ENCODE results near the gene HMMR. TPM values are rescaled to one million over a fixed set of nuclear protein-coding genes. Genes with fewer than 3 reads are reported as not detected.

HMMR gene
- polyA plus RNA-seq, 3 donors from 2014 or later, result 0.98 to 1.4 TPM; not detected in 1

GRCh38 chr5:163473635-163474243 lies 13.3 kb downstream of the HMMR start:
- H3K27ac Mint-ChIP-seq, result no peak overlapping the region
- DNase-seq, result peak; percentile 19 to 36 (median 25)
- H3K36me3 Mint-ChIP-seq, result no peaks in the 10 kb centered on the region
- no peaks in the 10 kb centered on the region for H3K4me1 Mint-ChIP-seq
- peaks cover 0 to 2% (median 0%) of the 10 kb centered on the region in 3 donors for H3K27me3 Mint-ChIP-seq (ENCODE audit: low read depth in 3 of 3)
- H3K9me3 Mint-ChIP-seq, result no peaks in the 10 kb centered on the region
- no peak overlapping the region for H3K4me3 Mint-ChIP-seq

GRCh38 chr5:163475411-163475810 lies 15.0 kb downstream of the HMMR start:
- Mint-ChIP-seq H3K27me3 (ENCODE audit: low read depth in 3 of 3) (peaks cover 0 to 2% (median 0%) of the 10 kb centered on the region in 3 donors), H3K36me3 (no peaks in the 10 kb centered on the region), H3K27ac (no peak overlapping the region), H3K9me3 (no peaks in the 10 kb centered on the region), H3K4me3 (no peak overlapping the region), H3K4me1 (no peaks in the 10 kb centered on the region)
- DNase-seq, result no peak

GRCh38 chr5:163478126-163478981 lies 17.9 kb downstream of the HMMR start:
- Mint-ChIP-seq H3K27ac (peak overlapping the region in 1 of 6 donors; percentile 6), H3K27me3 (ENCODE audit: low read depth in 3 of 3) (peaks cover 0 to 2% (median 0%) of the 10 kb centered on the region in 3 donors), H3K36me3 (no peaks in the 10 kb centered on the region), H3K4me3 (no peak overlapping the region), H3K4me1 (no peaks in the 10 kb centered on the region), H3K9me3 (no peaks in the 10 kb centered on the region)
- DNase-seq, result no peak

GRCh38 chr5:163478982-163479271 lies 18.5 kb downstream of the HMMR start:
- H3K4me1 Mint-ChIP-seq, result no peaks in the 10 kb centered on the region
- H3K36me3 Mint-ChIP-seq, result no peaks in the 10 kb centered on the region
- peaks cover 0 to 2% (median 0%) of the 10 kb centered on the region in 3 donors for H3K27me3 Mint-ChIP-seq (ENCODE audit: low read depth in 3 of 3)
- H3K9me3 Mint-ChIP-seq, result no peaks in the 10 kb centered on the region
- no peak for DNase-seq
- no peak overlapping the region for H3K27ac Mint-ChIP-seq
- no peak overlapping the region for H3K4me3 Mint-ChIP-seq

- no peak overlapping the region for H3K4me3 Mint-ChIP-seq
- H3K27me3 Mint-ChIP-seq (ENCODE audit: low read depth in 3 of 3), result no peaks in the 10 kb centered on the region
- no peaks in the 10 kb centered on the region for H3K4me1 Mint-ChIP-seq
- H3K27ac Mint-ChIP-seq, result no peak overlapping the region
- peak; percentile 24 to 30 (median 25) for DNase-seq
- H3K9me3 Mint-ChIP-seq, result no peaks in the 10 kb centered on the region
- no peaks in the 10 kb centered on the region for H3K36me3 Mint-ChIP-seq
These were observed 28.8 kb downstream of the HMMR start for GRCh38 chr5:163489055-163489744.

- no peak for DNase-seq
- no peaks in the 10 kb centered on the region for H3K36me3 Mint-ChIP-seq
- no peaks in the 10 kb centered on the region for H3K27me3 Mint-ChIP-seq (ENCODE audit: low read depth in 3 of 3)
- no peaks in the 10 kb centered on the region for H3K9me3 Mint-ChIP-seq
- H3K4me3 Mint-ChIP-seq, result no peak overlapping the region
- no peak overlapping the region for H3K27ac Mint-ChIP-seq
- H3K4me1 Mint-ChIP-seq, result no peaks in the 10 kb centered on the region
These were observed 29.3 kb downstream of the HMMR start for GRCh38 chr5:163489745-163490075.

- H3K27ac Mint-ChIP-seq, result no peak overlapping the region
- no peak for DNase-seq
- H3K27me3 Mint-ChIP-seq (ENCODE audit: low read depth in 3 of 3), result no peaks in the 10 kb centered on the region
- no peak overlapping the region for H3K4me3 Mint-ChIP-seq
- H3K9me3 Mint-ChIP-seq, result no peaks in the 10 kb centered on the region
- H3K4me1 Mint-ChIP-seq, result no peaks in the 10 kb centered on the region
- no peaks in the 10 kb centered on the region for H3K36me3 Mint-ChIP-seq
These were observed 35.9 kb downstream of the HMMR start for GRCh38 chr5:163496286-163496685.

- peaks cover under 1% of the 10 kb centered on the region in 2 donors for H3K4me1 Mint-ChIP-seq
- H3K27ac Mint-ChIP-seq, result no peak overlapping the region
These were observed 36.9 kb downstream of the HMMR start for GRCh38 chr5:163497315-163497714.

GRCh38 chr5:163498886-163499285 lies 38.5 kb downstream of the HMMR start:
- Mint-ChIP-seq H3K27me3 (ENCODE audit: low read depth in 3 of 3) (peaks cover 0 to 2% (median 0%) of the 10 kb centered on the region in 3 donors), H3K4me1 (peaks cover 15 to 17% of the 10 kb centered on the region in 2 donors), H3K4me3 (no peak overlapping the region), H3K27ac (no peak overlapping the region), H3K36me3 (no peaks in the 10 kb centered on the region), H3K9me3 (no peaks in the 10 kb centered on the region)
- DNase-seq, result no peak

More at GRCh38 chr5:163497315-163497714, 36.9 kb downstream of the HMMR start:
- H3K36me3 Mint-ChIP-seq, result no peaks in the 10 kb centered on the region
- H3K9me3 Mint-ChIP-seq, result no peaks in the 10 kb centered on the region
- H3K4me3 Mint-ChIP-seq, result no peak overlapping the region
- peaks cover 0 to 2% (median 0%) of the 10 kb centered on the region in 3 donors for H3K27me3 Mint-ChIP-seq (ENCODE audit: low read depth in 3 of 3)
- no peak for DNase-seq

GRCh38 chr5:163502521-163502920 lies 42.1 kb downstream of the HMMR start:
- no peaks in the 10 kb centered on the region for H3K9me3 Mint-ChIP-seq

GRCh38 chr5:163503106-163504078 lies 43.0 kb downstream of the HMMR start:
- peak; percentile 27 to 45 (median 43) for DNase-seq

More at GRCh38 chr5:163502521-163502920, 42.1 kb downstream of the HMMR start:
- Mint-ChIP-seq H3K4me3 (peak overlapping the region; percentile 94 to 100 (median 99)), H3K4me1 (peaks cover 33 to 49% of the 10 kb centered on the region in 2 donors), H3K36me3 (no peaks in the 10 kb centered on the region), H3K27ac (peak overlapping the region; percentile 95 to 100 (median 100)), H3K27me3 (ENCODE audit: low read depth in 3 of 3) (peaks cover 6 to 21% (median 20%) of the 10 kb centered on the region in 3 donors)
- DNase-seq, result no peak

GRCh38 chr5:163504079-163504931 lies 43.9 kb downstream of the HMMR start:
- peak overlapping the region; percentile 95 to 100 (median 100) for H3K27ac Mint-ChIP-seq
- peak overlapping the region; percentile 94 to 100 (median 99) for H3K4me3 Mint-ChIP-seq
- no peaks in the 10 kb centered on the region for H3K9me3 Mint-ChIP-seq
- H3K27me3 Mint-ChIP-seq (ENCODE audit: low read depth in 3 of 3), result peaks cover 6 to 22% (median 20%) of the 10 kb centered on the region in 3 donors
- no peaks in the 10 kb centered on the region for H3K36me3 Mint-ChIP-seq
- H3K4me1 Mint-ChIP-seq, result peaks cover 51 to 66% of the 10 kb centered on the region in 2 donors
- peak; percentile 59 to 62 (median 60) for DNase-seq

More at GRCh38 chr5:163503106-163504078, 43.0 kb downstream of the HMMR start:
- Mint-ChIP-seq H3K9me3 (no peaks in the 10 kb centered on the region), H3K4me3 (peak overlapping the region; percentile 94 to 100 (median 99)), H3K4me1 (peaks cover 42 to 57% of the 10 kb centered on the region in 2 donors), H3K36me3 (no peaks in the 10 kb centered on the region), H3K27ac (peak overlapping the region; percentile 95 to 100 (median 100)), H3K27me3 (ENCODE audit: low read depth in 3 of 3) (peaks cover 6 to 22% (median 20%) of the 10 kb centered on the region in 3 donors)

Measured in immature natural killer cell (primary cell).